ENCODE data around the gene ZWILCH.

DNA sequence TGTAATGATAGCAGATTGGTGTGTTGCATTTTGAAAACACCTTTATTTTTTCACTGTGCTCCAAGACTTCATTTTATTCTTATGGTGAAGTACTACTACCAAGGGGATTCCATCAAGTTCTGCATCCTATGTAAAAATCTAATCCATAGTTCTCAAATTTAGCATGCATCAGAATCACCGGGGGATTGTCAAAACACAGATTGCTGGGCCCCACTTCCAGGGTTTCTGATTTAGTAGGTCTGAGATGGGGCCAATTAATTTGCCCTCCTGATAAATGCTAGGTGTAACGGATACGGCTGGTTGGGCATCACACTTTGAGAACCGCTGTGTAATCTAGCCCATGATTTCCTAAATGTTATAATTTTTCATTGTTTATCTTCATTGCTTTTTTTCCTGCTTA is 692 bp downstream of the ZWILCH start:
- TF ChIP-seq ZNF274 (IDR thresholded peaks at IDR 0.05; ENCODE audit: low read depth, low read length) (no peak), YY1 (IDR thresholded peaks at IDR 0.05; ENCODE audit: insufficient read depth, insufficient read length) (no peak)
